Measurements from ENCODE around the gene TSPAN18.

TSPAN18 gene

GRCh38 chr11:44788536-44789261, 61.9 kb downstream of the TSPAN18 start:
- no peak for TF ChIP-seq CTCF (conservative IDR thresholded peaks at IDR 0.05; ENCODE audit: control insufficient read depth, insufficient read depth, low read depth, low read length)
- H3K4me3 ChIP-seq (ENCODE audit: control insufficient read depth, low read depth, low read length): no peak overlapping the region
- no peak for DNase-seq (ENCODE audit: low read depth)

- no peak for TF ChIP-seq CTCF (conservative IDR thresholded peaks at IDR 0.05; ENCODE audit: control insufficient read depth, insufficient read depth, low read depth, low read length)
- no peak for DNase-seq (ENCODE audit: low read depth)
- H3K4me3 ChIP-seq (ENCODE audit: control insufficient read depth, low read depth, low read length): no peak overlapping the region
These were observed 62.7 kb downstream of the TSPAN18 start for GRCh38 chr11:44789496-44789895.

- H3K4me3 ChIP-seq (ENCODE audit: control insufficient read depth, low read depth, low read length): no peak overlapping the region
- no peak for TF ChIP-seq CTCF (conservative IDR thresholded peaks at IDR 0.05; ENCODE audit: control insufficient read depth, insufficient read depth, low read depth, low read length)
- no peak for DNase-seq (ENCODE audit: low read depth)
These were observed 63.4 kb downstream of the TSPAN18 start for GRCh38 chr11:44790211-44790610.

GRCh38 chr11:44791316-44791925, 64.7 kb downstream of the TSPAN18 start:
- no peak for TF ChIP-seq CTCF (conservative IDR thresholded peaks at IDR 0.05; ENCODE audit: control insufficient read depth, insufficient read depth, low read depth, low read length)
- no peak overlapping the region for H3K4me3 ChIP-seq (ENCODE audit: control insufficient read depth, low read depth, low read length)
- DNase-seq (ENCODE audit: low read depth): no peak

GRCh38 chr11:44792171-44792570, 65.4 kb downstream of the TSPAN18 start:
- no peak for TF ChIP-seq CTCF (conservative IDR thresholded peaks at IDR 0.05; ENCODE audit: control insufficient read depth, insufficient read depth, low read depth, low read length)
- no peak overlapping the region for H3K4me3 ChIP-seq (ENCODE audit: control insufficient read depth, low read depth, low read length)
- no peak for DNase-seq (ENCODE audit: low read depth)

- no peak overlapping the region for H3K4me3 ChIP-seq (ENCODE audit: control insufficient read depth, low read depth, low read length)
- DNase-seq (ENCODE audit: low read depth): no peak
- TF ChIP-seq CTCF (conservative IDR thresholded peaks at IDR 0.05; ENCODE audit: control insufficient read depth, insufficient read depth, low read depth, low read length): no peak
These were observed 66.8 kb downstream of the TSPAN18 start for GRCh38 chr11:44793350-44794090.

Measured in fibroblast of mammary gland (primary cell).